A673 (cell line): ENCODE measurements around the gene SEMA3A. TPM values are rescaled to one million over a fixed set of nuclear protein-coding genes. Genes with fewer than 3 reads are reported as not detected.

Experiments
- BruUV-seq: library from RNA; stranded (reverse); fragments of 400-500 nt; replicated peaks from 2 replicates; lab custom pipeline; 2021; lab: Mats Ljungman, UMichigan
- CTCF ChIA-PET: fragments of 300-600 bp; sonication (Branson Sonifier 250); formaldehyde crosslinking; loops from one replicate; lab custom pipeline; 2022; ENCODE audit warnings: antibody characterized with exemption; lab: Charles Lee
- POLR2A ChIA-PET: fragments of 300-600 bp; sonication (Branson Sonifier 250); formaldehyde crosslinking; loops from one replicate; lab custom pipeline; 2022; ENCODE audit warnings: antibody characterized with exemption; ENCODE audit not compliant: low non-redundant PET; lab: Charles Lee
- DNase-seq: peaks from one replicate; pipeline ENCODE4 v3.0.0-alpha.2; 2015; ENCODE audit warnings: low spot score
- H3K27ac ChIP-seq: fragments of 200-600 bp; sonication (generic); 2 replicates; pipeline ENCODE4 v1.5.1; 2016; ENCODE audit warnings: mixed run types, low read depth, mild to moderate bottlenecking, mixed read lengths, antibody characterized with exemption, low read length; ENCODE audit not compliant: poor library complexity, severe bottlenecking
- H3K27me3 ChIP-seq: fragments of 200-600 bp; sonication (generic); replicated peaks from 2 replicates; pipeline ENCODE4 v1.6.1; 2017; ENCODE audit warnings: mixed run types, low read depth, mild to moderate bottlenecking, mixed read lengths, antibody characterized with exemption, low read length; ENCODE audit not compliant: insufficient read depth, poor library complexity
- H3K36me3 ChIP-seq: fragments of 200-600 bp; sonication (generic); 2 replicates; pipeline ENCODE4 v1.6.1; 2016; ENCODE audit warnings: mixed run types, mild to moderate bottlenecking, mixed read lengths, antibody characterized with exemption, low read length; ENCODE audit not compliant: insufficient read depth, poor library complexity, severe bottlenecking
- H3K4me1 ChIP-seq: fragments of 200-600 bp; sonication (generic); 2 replicates; pipeline ENCODE4 v1.6.1; 2017; ENCODE audit warnings: mixed run types, mild to moderate bottlenecking, mixed read lengths, antibody characterized with exemption, low read length; ENCODE audit not compliant: insufficient read depth, poor library complexity, severe bottlenecking
- H3K4me3 ChIP-seq: fragments of 200-600 bp; sonication (generic); 2 replicates; pipeline ENCODE4 v1.5.1; 2016; ENCODE audit warnings: low read depth, mixed run types, mild to moderate bottlenecking, mixed read lengths, low read length; ENCODE audit not compliant: poor library complexity, severe bottlenecking
- H3K9me3 ChIP-seq: fragments of 200-600 bp; sonication (generic); 2 replicates; pipeline ENCODE4 v1.6.1; 2016; ENCODE audit warnings: mixed run types, low read depth, mild to moderate bottlenecking, mixed read lengths, antibody characterized with exemption, low read length; ENCODE audit not compliant: poor library complexity, severe bottlenecking
- CTCF ChIP-seq: fragments of 300-800, 200-600 bp; sonication (generic); conservative IDR thresholded peaks from 2 replicates; pipeline ENCODE4 v1.5.1; 2017; ENCODE audit warnings: low read depth, mild to moderate bottlenecking, antibody characterized with exemption, low read length, moderate library complexity, mixed read lengths
- EZH2 ChIP-seq: fragments of 200-600 bp; sonication (generic); IDR thresholded peaks from 2 replicates; pipeline ENCODE4 v1.6.1; 2017; ENCODE audit warnings: borderline replicate concordance, low read depth, mild to moderate bottlenecking, mixed read lengths, antibody characterized with exemption, low read length; ENCODE audit not compliant: poor library complexity, severe bottlenecking
- intact Hi-C: fragments of 100-400 bp; cut with micrococcal nuclease; formaldehyde crosslinking; loops from one replicate; pipeline ENCODE4 v1.10.0; 2022; ENCODE audit not compliant: unreplicated experiment
- total RNA-seq: library from RNA; stranded (reverse); gene quantifications from 2 replicates; pipeline ENCODE4 v1.2.3, GENCODE V29; 2021

SEMA3A gene
- total RNA-seq, 1 experiment from 2014 or later, result 22.8 TPM

GRCh38 chr7:83918142-83918541 is 276.4 kb downstream of the SEMA3A start:
- Histone ChIP-seq H3K27me3 (no peaks in the 10 kb centered on the region), H3K4me3 (no peak overlapping the region), H3K4me1 (no peaks in the 10 kb centered on the region), H3K27ac (no peak overlapping the region), H3K9me3 (no peaks in the 10 kb centered on the region), H3K36me3 (no peaks in the 10 kb centered on the region)
- ChIA-PET POLR2A (no interaction called here), CTCF (no interaction called here)
- no peak for DNase-seq
- intact Hi-C loops, result no loop called here
- no TSS peak for BruUV-seq
- no peak for TF ChIP-seq EZH2
- TF ChIP-seq CTCF, result no peak

- H3K9me3 ChIP-seq, result no peaks in the 10 kb centered on the region
- BruUV-seq, result no TSS peak
- no peaks in the 10 kb centered on the region for H3K4me1 ChIP-seq
- no peak overlapping the region for H3K27ac ChIP-seq
- H3K36me3 ChIP-seq, result no peaks in the 10 kb centered on the region
- H3K4me3 ChIP-seq, result no peak overlapping the region
- intact Hi-C loops, result no loop called here
- DNase-seq, result no peak
- no peak for TF ChIP-seq CTCF
- TF ChIP-seq EZH2, result no peak
- no peaks in the 10 kb centered on the region for H3K27me3 ChIP-seq
- POLR2A ChIA-PET, result no interaction called here
- CTCF ChIA-PET, result no interaction called here
Measured at GRCh38 chr7:83913174-83913573, 281.4 kb downstream of the SEMA3A start.

- no TSS peak for BruUV-seq
- no peak for DNase-seq
- TF ChIP-seq CTCF (no peak), EZH2 (no peak)
- Histone ChIP-seq H3K27me3 (no peaks in the 10 kb centered on the region), H3K4me3 (no peak overlapping the region), H3K4me1 (no peaks in the 10 kb centered on the region), H3K27ac (no peak overlapping the region), H3K9me3 (no peaks in the 10 kb centered on the region), H3K36me3 (no peaks in the 10 kb centered on the region)
- ChIA-PET POLR2A (no interaction called here), CTCF (no interaction called here)
- intact Hi-C loops, result no loop called here
Measured at GRCh38 chr7:83908526-83908925, 286.1 kb downstream of the SEMA3A start.
